Kidney capillary endothelial cell (primary cell): ENCODE data around the gene ANTXRL.
"Not testable (repeated sequence)": the region's sequence is repeated elsewhere in the genome, so short reads cannot be mapped to it uniquely, and the experiment has no call there.

Experiments
- DNase-seq: peaks from one replicate; pipeline ENCODE4 v3.0.0-alpha.2; 2018; ENCODE audit warnings: low spot score

The ANTXRL gene

DNA sequence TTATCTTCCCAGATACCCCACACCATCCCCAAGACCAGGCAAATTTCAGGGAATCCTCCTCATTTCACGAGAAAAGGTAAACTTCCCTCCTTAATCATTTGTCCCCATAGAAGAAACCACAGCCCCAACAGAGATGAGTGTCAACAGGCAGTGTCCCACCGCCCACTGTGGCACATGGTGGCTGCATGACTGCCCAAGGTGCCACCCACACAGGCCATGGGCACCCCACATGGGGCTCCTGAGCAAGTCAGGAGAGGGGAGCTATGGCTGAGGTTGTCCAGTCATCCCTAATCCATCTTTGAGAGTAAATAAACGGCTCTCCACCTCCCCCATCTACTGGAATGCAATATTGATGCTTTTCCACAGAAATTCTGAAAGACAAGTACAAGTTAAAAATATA lies 44.1 kb downstream of the ANTXRL start:
- no peak for DNase-seq

GRCh38 chr10:46365484-46365883 lies 78.7 kb downstream of the ANTXRL start:
- not testable (repeated sequence) for DNase-seq

DNA sequence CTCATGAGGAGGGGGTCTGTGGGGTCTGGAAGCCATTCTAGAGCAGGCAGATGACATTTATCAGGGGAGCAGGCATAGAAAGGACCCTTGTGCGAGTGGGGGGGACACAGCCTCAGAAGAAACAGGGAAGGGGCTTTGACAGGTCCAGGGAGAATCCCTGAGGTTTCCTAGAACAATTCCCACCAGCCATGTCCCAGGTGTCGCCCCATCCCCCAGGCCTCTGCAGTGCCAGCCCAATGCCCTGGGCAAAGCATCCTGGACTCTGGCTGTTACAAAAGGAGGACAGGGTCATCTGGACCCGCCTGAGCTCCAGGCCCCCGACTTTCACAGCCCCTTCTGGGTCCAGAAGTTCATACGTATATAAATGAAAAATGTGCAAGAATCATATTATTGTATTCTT lies 80.4 kb downstream of the ANTXRL start:
- not testable (repeated sequence) for DNase-seq

- DNase-seq, result not testable (repeated sequence)
Observed at GRCh38 chr10:46367666-46368240, 81.0 kb downstream of the ANTXRL start.

DNA sequence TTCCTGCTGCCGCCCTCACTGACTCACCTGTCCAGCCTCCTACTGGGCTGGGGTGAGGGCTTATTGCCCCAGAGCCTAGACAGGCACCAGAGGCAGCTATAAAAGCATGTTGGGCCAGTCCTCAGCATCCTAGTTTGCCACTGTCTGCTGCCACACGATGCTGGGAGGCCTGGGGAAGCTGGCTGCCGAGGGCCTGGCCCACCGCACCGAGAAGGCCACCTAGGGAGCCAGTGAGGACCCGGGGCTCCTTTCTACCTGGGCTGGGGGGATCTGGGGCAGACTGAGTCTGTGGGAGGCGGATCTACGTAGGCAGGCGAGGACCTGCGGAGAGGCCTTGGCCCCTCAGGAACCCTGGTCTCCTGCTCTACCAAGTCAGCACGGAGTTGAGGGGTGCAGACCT lies 82.2 kb downstream of the ANTXRL start:
- not testable (repeated sequence) for DNase-seq

DNA sequence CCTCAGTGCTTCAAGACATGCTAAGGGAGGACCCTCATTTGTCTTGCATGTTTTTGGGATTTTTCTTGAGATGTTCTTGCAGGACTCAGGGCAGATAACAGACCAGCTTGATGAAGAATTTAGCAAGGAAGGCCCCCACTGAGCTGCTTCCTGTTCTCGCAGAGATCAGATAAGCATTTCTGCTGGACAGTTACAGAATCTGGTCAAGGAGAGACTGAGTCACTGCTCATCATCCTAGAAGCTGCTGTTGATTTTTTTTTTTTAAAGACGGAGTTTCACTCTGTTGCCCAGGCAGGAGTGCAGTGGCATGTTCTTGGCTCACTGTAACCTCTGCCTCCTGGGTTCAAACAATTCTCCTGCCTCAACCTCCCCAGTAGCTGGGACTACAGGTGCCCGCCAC lies 87.6 kb downstream of the ANTXRL start:
- DNase-seq, result not testable (repeated sequence)

- DNase-seq, result not testable (repeated sequence)
Observed at GRCh38 chr10:46375406-46375805, 88.6 kb downstream of the ANTXRL start, which contains the start of gene ANXA8L1. Gene ANXA8L1, plus strand, starts transcription at chr10:46375776. Its CDS starts 76 bp downstream, at chr10:46375852.

GRCh38 chr10:46377022-46377421 lies 90.2 kb downstream of the ANTXRL start:
- not testable (repeated sequence) for DNase-seq

- DNase-seq, result not testable (repeated sequence)
Observed at GRCh38 chr10:46377651-46378050, 90.9 kb downstream of the ANTXRL start.

- DNase-seq, result not testable (repeated sequence)
Observed at GRCh38 chr10:46378108-46378507, 91.3 kb downstream of the ANTXRL start.

DNA sequence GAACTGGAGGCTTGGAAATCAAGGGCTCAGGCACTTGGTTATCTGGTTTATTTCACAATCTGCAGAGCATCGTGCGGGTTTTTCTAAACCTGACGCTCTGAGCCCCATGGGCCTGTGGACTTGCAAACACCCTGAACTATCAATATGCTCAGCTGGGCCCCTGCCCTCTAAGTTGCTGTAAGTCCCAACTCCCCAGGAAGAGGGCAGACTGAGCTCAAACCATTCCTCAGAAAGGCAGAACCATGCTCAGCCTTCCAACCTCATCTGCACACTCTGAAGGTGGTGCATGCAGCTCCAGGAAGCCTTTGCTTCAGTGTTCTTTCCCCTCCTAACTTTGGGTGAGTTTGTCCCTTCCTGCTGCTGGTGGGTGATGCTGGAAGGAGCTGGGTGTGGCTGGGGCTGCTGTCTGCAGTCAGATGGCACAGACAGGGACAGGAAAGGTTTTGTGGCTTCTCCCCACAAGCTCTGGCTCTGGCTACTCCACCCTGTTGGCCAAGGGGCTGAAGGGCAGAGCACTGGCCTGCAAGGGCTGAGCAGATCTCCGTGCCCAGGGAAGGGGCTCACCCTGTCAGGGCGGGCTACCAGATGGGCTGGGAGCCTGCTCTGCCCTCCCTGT lies 92.5 kb downstream of the ANTXRL start:
- not testable (repeated sequence) for DNase-seq
